H1 (cell line): ENCODE results near the gene MLYCD. TPM values are rescaled to one million over a fixed set of nuclear protein-coding genes. Genes with fewer than 3 reads are reported as not detected.

Source experiments
- CTCF ChIA-PET: fragments of 300-600 bp; sonication (Branson Sonifier 250); formaldehyde crosslinking; loops from one replicate; lab custom pipeline; 2021; ENCODE audit not compliant: partially characterized antibody; lab: Charles Lee
- POLR2A ChIA-PET: fragments of 300-600 bp; sonication (Branson Sonifier 250); formaldehyde crosslinking; loops from one replicate; lab custom pipeline; 2021; ENCODE audit warnings: inconsistent platforms; ENCODE audit not compliant: partially characterized antibody; lab: Charles Lee
- DNase-seq, 2 experiments: peaks; one replicate each; pipeline versions ENCODE4 v3.0.0 to v3.0.0-alpha.2; 2010 to 2022; ENCODE audit warnings: low spot score in 2 of 2, low read depth in 1 of 2, mixed read lengths in 1 of 2
- FAIRE-seq: peaks from 2 replicates; lab custom pipeline; 2011; peaks lifted over from hg19 to GRCh38; lab: Jason Lieb, UNC
- H2AFZ ChIP-seq: 2 replicates; pipeline ENCODE4 v1.8.1; 2012; ENCODE audit warnings: low read length, inconsistent platforms
- H2AK5ac ChIP-seq: 2 replicates; pipeline ENCODE4 v1.6.1; 2013; ENCODE audit warnings: low read depth, low read length
- H2BK120ac ChIP-seq: replicated peaks from 2 replicates; pipeline ENCODE3; 2013; ENCODE audit warnings: low read depth, low read length, inconsistent platforms
- H2BK12ac ChIP-seq: 2 replicates; pipeline ENCODE4 v1.6.1; 2013; ENCODE audit warnings: low read depth, low read length
- H2BK15ac ChIP-seq: 2 replicates; pipeline ENCODE4 v1.6.1; 2013; ENCODE audit warnings: low read length
- H2BK20ac ChIP-seq: 2 replicates; pipeline ENCODE4 v1.6.1; 2013; ENCODE audit warnings: low read length
- H2BK5ac ChIP-seq: 2 replicates; pipeline ENCODE4 v1.6.1; 2013; ENCODE audit warnings: low read depth, low read length
- H3K14ac ChIP-seq: 2 replicates; pipeline ENCODE4 v1.6.1; 2013; ENCODE audit warnings: inconsistent platforms; ENCODE audit not compliant: insufficient read length
- H3K18ac ChIP-seq: 2 replicates; pipeline ENCODE4 v1.6.1; 2013; ENCODE audit warnings: low read length; ENCODE audit errors: extremely low read depth
- H3K23ac ChIP-seq: 2 replicates; pipeline ENCODE4 v1.6.1; 2013; ENCODE audit warnings: inconsistent platforms; ENCODE audit not compliant: insufficient read length
- H3K23me2 ChIP-seq: 2 replicates; pipeline ENCODE4 v1.6.1; 2013; ENCODE audit warnings: low read depth, low read length
- H3K27ac ChIP-seq: 2 replicates; pipeline ENCODE4 v1.6.1; 2011; ENCODE audit warnings: low read depth, low read length, inconsistent platforms
- H3K27me3 ChIP-seq, 4 experiments: replicated peaks in 1 of 4; 1 replicate in 1 of 4; 2 replicates in 3 of 4; pipeline versions ENCODE4 v1.6.1 to v1.8.1; 2011 to 2013; ENCODE audit warnings: low read length in 3 of 4, mild to moderate bottlenecking in 3 of 4, inconsistent platforms in 2 of 4, mixed read lengths in 2 of 4, moderate library complexity in 1 of 4; ENCODE audit not compliant: control insufficient read depth in 3 of 4, insufficient read depth in 3 of 4; ENCODE audit errors: extremely low read depth in 1 of 4
- H3K36me3 ChIP-seq, 4 experiments: 2 replicates each; pipeline versions ENCODE4 v1.6.1 to v1.8.1; 2011 to 2013; ENCODE audit warnings: mild to moderate bottlenecking in 4 of 4, low read length in 3 of 4, moderate library complexity in 2 of 4, control low read depth in 1 of 4, inconsistent platforms in 1 of 4; ENCODE audit not compliant: insufficient read depth in 4 of 4, control insufficient read depth in 2 of 4
- H3K4ac ChIP-seq: replicated peaks from 2 replicates; pipeline ENCODE3; 2013; ENCODE audit warnings: low read length, low read depth, mixed read lengths, inconsistent platforms; ENCODE audit not compliant: insufficient read length
- H3K4me1 ChIP-seq, 4 experiments: replicated peaks in 1 of 4; 1 replicate in 1 of 4; 2 replicates in 3 of 4; pipeline versions ENCODE4 v1.6.1 to v1.8.1; 2011 to 2013; ENCODE audit warnings: low read length in 3 of 4, inconsistent platforms in 2 of 4, mixed read lengths in 1 of 4; ENCODE audit not compliant: insufficient read depth in 4 of 4, control insufficient read depth in 3 of 4
- H3K4me2 ChIP-seq, 2 experiments: 2 replicates each; pipeline versions ENCODE4 v1.6.1 to v1.8.1; 2011 to 2013; ENCODE audit warnings: low read depth in 2 of 2, low read length in 2 of 2, control low read depth in 1 of 2, inconsistent platforms in 1 of 2, mild to moderate bottlenecking in 1 of 2; ENCODE audit not compliant: insufficient read depth in 1 of 2
- H3K4me3 ChIP-seq, 4 experiments: fragments of 200-600, 300-600 bp in 1 of 4; sonication (generic), shearing (Covaris generic), sonication (Bioruptor Twin) in 1 of 4; 2 replicates each; pipeline versions ENCODE4 v1.5.1 to v1.8.1; 2011 to 2016; ENCODE audit warnings: low read length in 4 of 4, low read depth in 3 of 4, control low read depth in 2 of 4, inconsistent platforms in 2 of 4, mild to moderate bottlenecking in 2 of 4, mixed read lengths in 1 of 4, moderate library complexity in 1 of 4; ENCODE audit not compliant: insufficient read depth in 2 of 4; ENCODE audit errors: extremely low read depth in 1 of 4
- H3K56ac ChIP-seq: replicated peaks from 2 replicates; pipeline ENCODE3; 2013; ENCODE audit warnings: low read depth, mild to moderate bottlenecking, mixed read lengths, low read length, inconsistent platforms; ENCODE audit not compliant: insufficient read length
- H3K79me1 ChIP-seq: 2 replicates; pipeline ENCODE4 v1.6.1; 2013; ENCODE audit warnings: low read depth, low read length, control low read depth
- H3K79me2 ChIP-seq, 2 experiments: 2 replicates each; pipeline versions ENCODE4 v1.6.1 to v1.8.1; 2012 to 2013; ENCODE audit warnings: low read length in 2 of 2, mild to moderate bottlenecking in 2 of 2, inconsistent platforms in 1 of 2; ENCODE audit not compliant: insufficient read depth in 2 of 2, control insufficient read depth in 1 of 2
- H3K9ac ChIP-seq, 4 experiments: replicated peaks in 1 of 4; 1 replicate in 1 of 4; 2 replicates in 3 of 4; pipeline versions ENCODE4 v1.6.1 to v1.8.1; 2011 to 2013; ENCODE audit warnings: low read depth in 3 of 4, low read length in 3 of 4, control low read depth in 2 of 4, mild to moderate bottlenecking in 2 of 4, moderate library complexity in 2 of 4, inconsistent platforms in 1 of 4; ENCODE audit errors: extremely low read depth in 1 of 4
- H3K9me3 ChIP-seq, 2 experiments: 2 replicates each; pipeline versions ENCODE4 v1.6.1 to v1.8.1; 2012 to 2013; ENCODE audit warnings: mild to moderate bottlenecking in 2 of 2, moderate library complexity in 2 of 2, control low read depth in 1 of 2, inconsistent platforms in 1 of 2, low read depth in 1 of 2, low read length in 1 of 2, mixed read lengths in 1 of 2; ENCODE audit not compliant: insufficient read depth in 2 of 2
- H4K20me1 ChIP-seq, 2 experiments: replicated peaks in 1 of 2; 2 replicates each; pipeline versions ENCODE3 to v1.8.1; 2011 to 2013; ENCODE audit warnings: inconsistent platforms in 2 of 2, low read length in 2 of 2, mild to moderate bottlenecking in 1 of 2; ENCODE audit not compliant: insufficient read depth in 2 of 2, control insufficient read depth in 1 of 2
- H4K5ac ChIP-seq: 2 replicates; pipeline ENCODE4 v1.6.1; 2013; ENCODE audit warnings: low read length, low read depth, mixed read lengths, inconsistent platforms; ENCODE audit not compliant: insufficient read length
- H4K8ac ChIP-seq: 2 replicates; pipeline ENCODE4 v1.8.0; 2013; ENCODE audit warnings: mild to moderate bottlenecking, moderate library complexity, low read length, inconsistent platforms; ENCODE audit not compliant: insufficient read depth; ENCODE audit errors: extremely low read depth
- H4K91ac ChIP-seq: replicated peaks from 2 replicates; pipeline ENCODE3; 2013; ENCODE audit warnings: low read length, mixed read lengths, inconsistent platforms; ENCODE audit not compliant: insufficient read length
- CHD2 ChIP-seq: IDR thresholded peaks from 2 replicates; pipeline ENCODE4 v1.6.1; 2012; ENCODE audit warnings: low read length, improper control_type of control experiment
- CTCF ChIP-seq, 3 experiments: IDR thresholded peaks; 1 replicate in 2 of 3; 2 replicates in 1 of 3; pipeline versions ENCODE4 v1.5.1 to v1.6.1; 2011; ENCODE audit warnings: low read length in 3 of 3, mild to moderate bottlenecking in 3 of 3, inconsistent platforms in 2 of 3, low read depth in 1 of 3, moderate library complexity in 1 of 3; ENCODE audit not compliant: insufficient read depth in 1 of 3; ENCODE audit errors: control extremely low read depth in 1 of 3
- KDM1A ChIP-seq: fragments of 200-600, 300-600 bp; sonication (generic); IDR thresholded peaks from 2 replicates; pipeline ENCODE4 v1.7.1; 2016; ENCODE audit warnings: mild to moderate bottlenecking, low read length, borderline replicate concordance
- KDM5A ChIP-seq: fragments of 200-600 bp; IDR thresholded peaks from 2 replicates; pipeline ENCODE4 v1.7.1; 2012; ENCODE audit warnings: mild to moderate bottlenecking, low read length, inconsistent platforms, mixed read lengths
- PHF8 ChIP-seq: fragments of 200-600 bp; sonication (generic); conservative IDR thresholded peaks from 2 replicates; pipeline ENCODE4 v1.7.1; 2012; ENCODE audit warnings: low read depth, mild to moderate bottlenecking, inconsistent platforms, low read length, moderate library complexity
- POLR2A ChIP-seq, 2 experiments: IDR thresholded peaks; 1 replicate in 1 of 2; 2 replicates in 1 of 2; pipeline ENCODE4 v1.6.1; 2011; ENCODE audit warnings: low read depth in 2 of 2, low read length in 2 of 2, mild to moderate bottlenecking in 2 of 2; ENCODE audit errors: control extremely low read depth in 1 of 2
- SP1 ChIP-seq: IDR thresholded peaks from 2 replicates; pipeline ENCODE4 v1.6.1; 2011; ENCODE audit warnings: low read depth, low read length
- USF2 ChIP-seq: IDR thresholded peaks from 2 replicates; pipeline ENCODE4 v1.6.1; 2011; ENCODE audit warnings: low read length, improper control_type of control experiment
- YY1 ChIP-seq: IDR thresholded peaks from 2 replicates; pipeline ENCODE4 v1.6.1; 2011; ENCODE audit warnings: low read depth, mild to moderate bottlenecking, low read length
- WGBS, 2 experiments: shearing (Covaris generic) in 1 of 2; methylation state at CpG; one replicate each; pipeline versions ENCODE4 v1.1.6 to v1.1.7; 2013 to 2015; ENCODE audit warnings: low lambda C conversion rate in 2 of 2, mixed read lengths in 2 of 2, inconsistent platforms in 1 of 2, low coverage in 1 of 2, missing lambda C conversion rate in 1 of 2; ENCODE audit not compliant: insufficient replicate concordance in 2 of 2, insufficient coverage in 1 of 2, insufficient read length in 1 of 2; ENCODE audit errors: extremely low coverage in 1 of 2, missing lambda C conversion rate in 1 of 2; 5-methylcytosine and 5-hydroxymethylcytosine counted together
- polyA plus RNA-seq, 7 experiments: library from polyadenylated mRNA; depleted of rRNA in 3 of 7; stranded (reverse) in 5 of 7; unstranded in 2 of 7; fragments of >200 nt in 5 of 7; fragments of 200-250 nt in 2 of 7; gene quantifications; 1 replicate in 5 of 7; 2 replicates in 1 of 7; 4 replicates in 1 of 7; pipeline versions ENCODE4 v1.2.1 to v1.2.3, GENCODE V29; 2011 to 2013; ENCODE audit warnings: missing spikeins in 2 of 7, mixed read lengths in 2 of 7
- total RNA-seq: library from RNA; stranded (reverse); fragmentation: NEBNext Ultra II Directional; extraction: Animal tissue kit (Norgen Biotek cat#: 25700); gene quantifications from 2 replicates; pipeline ENCODE4 v1.2.1, GENCODE V29; 2021

Gene MLYCD
- total and polyA plus RNA-seq, 2 of the 8 experiments (the other 6 are each of a cell fraction or from before 2014, with no cell fraction given) = 3.7 to 7.0 TPM

GRCh38 chr16:83937267-83937666, 38.4 kb downstream of the MLYCD start:
- Histone ChIP-seq H2BK15ac (no peak overlapping the region), H3K14ac (no peak overlapping the region), H3K18ac (no peak overlapping the region), H2BK120ac (no peak overlapping the region), H3K23ac (no peak overlapping the region), H3K4me3 (no peak overlapping the region), H3K27ac (no peak overlapping the region), H3K79me1 (no peaks in the 10 kb centered on the region), H3K9me3 (no peaks in the 10 kb centered on the region), H4K91ac (no peak overlapping the region), H3K23me2 (no peaks in the 10 kb centered on the region), H2BK20ac (no peak overlapping the region), H3K9ac (no peak overlapping the region), H3K56ac (no peak overlapping the region), H3K4me2 (no peak overlapping the region), H3K36me3 (no peaks in the 10 kb centered on the region), H2BK12ac (no peak overlapping the region), H3K27me3 (no peaks in the 10 kb centered on the region; a peak in 1 of 7 replicates), H4K5ac (no peak overlapping the region), H2BK5ac (no peak overlapping the region), H4K20me1 (peaks cover 0 to 6% of the 10 kb centered on the region in 2 experiments), H2AK5ac (no peak overlapping the region), H3K4me1 (peaks cover 0 to 5% (median 3%) of the 10 kb centered on the region in 4 experiments; a peak in 3 of 7 replicates), H3K79me2 (no peaks in the 10 kb centered on the region), H2AFZ (no peak overlapping the region), H3K4ac (no peak overlapping the region), H4K8ac (no peak overlapping the region)
- POLR2A ChIA-PET = interaction anchor here (3.4 kb wide), 1 partner anchor 9 kb away, joined by 19 read pairs; no protein-coding TSS in a partner anchor
- WGBS, 2 experiments = 86% methylated on average over 2 of the region's 2 CpGs; no CpG with 5 or more reads in 1 of the 2 experiments
- DNase-seq = no peak
- FAIRE-seq = no peak
- TF ChIP-seq POLR2A (IDR thresholded peaks at IDR 0.05; ENCODE audit: control extremely low read depth in 1 of 2, low read depth in 2 of 2, low read length in 2 of 2) = no peak
- no peak for TF ChIP-seq USF2
- no peak for TF ChIP-seq SP1
- TF ChIP-seq PHF8 = no peak
- TF ChIP-seq KDM5A = no peak
- no peak for TF ChIP-seq CHD2
- no peak for TF ChIP-seq CTCF (IDR thresholded peaks at IDR 0.05; ENCODE audit: control extremely low read depth in 1 of 3, insufficient read depth in 1 of 3, low read depth in 1 of 3, low read length in 3 of 3)
- no peak for TF ChIP-seq YY1
- TF ChIP-seq KDM1A = peak; percentile 32; the same call in 1 of the 2 replicates
- CTCF ChIA-PET = interaction anchor here (0.6 to 5.0 kb wide), 3 partner anchors 10 to 19 kb away, joined by 3 to 35 read pairs (median 5); partner anchors contain the start of gene OSGIN1
